ENCODE data around the gene GPR158.

GRCh38 chr10:25327273-25327672 lies 152.5 kb downstream of the GPR158 start:
- TF ChIP-seq CREB1 (IDR thresholded peaks at IDR 0.05; ENCODE audit: low read depth) = no peak
- TF ChIP-seq TCF12 (IDR thresholded peaks at IDR 0.05; ENCODE audit: low read depth) = no peak
- no peak for TF ChIP-seq TAF1 (IDR thresholded peaks at IDR 0.05; ENCODE audit: low read depth)
- TF ChIP-seq RAD21 (IDR thresholded peaks at IDR 0.05; ENCODE audit: low read depth) = no peak
- TF ChIP-seq EGR1 (IDR thresholded peaks at IDR 0.05) = no peak
- TF ChIP-seq NFIC (IDR thresholded peaks at IDR 0.05) = no peak
- TF ChIP-seq YY1 (IDR thresholded peaks at IDR 0.05; ENCODE audit: low read depth) = no peak
- TF ChIP-seq EP300 (IDR thresholded peaks at IDR 0.05; ENCODE audit: borderline replicate concordance) = no peak
- TF ChIP-seq USF1 (IDR thresholded peaks at IDR 0.05) = no peak
- TF ChIP-seq, protein P1, sequence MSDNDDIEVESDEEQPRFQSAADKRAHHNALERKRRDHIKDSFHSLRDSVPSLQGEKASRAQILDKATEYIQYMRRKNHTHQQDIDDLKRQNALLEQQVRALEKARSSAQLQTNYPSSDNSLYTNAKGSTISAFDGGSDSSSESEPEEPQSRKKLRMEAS (IDR thresholded peaks at IDR 0.05) = no peak
- TF ChIP-seq TEAD4 (IDR thresholded peaks at IDR 0.05) = no peak
- no peak for TF ChIP-seq ZBTB7A (IDR thresholded peaks at IDR 0.05; ENCODE audit: low read depth)
- TF ChIP-seq, protein P2, sequence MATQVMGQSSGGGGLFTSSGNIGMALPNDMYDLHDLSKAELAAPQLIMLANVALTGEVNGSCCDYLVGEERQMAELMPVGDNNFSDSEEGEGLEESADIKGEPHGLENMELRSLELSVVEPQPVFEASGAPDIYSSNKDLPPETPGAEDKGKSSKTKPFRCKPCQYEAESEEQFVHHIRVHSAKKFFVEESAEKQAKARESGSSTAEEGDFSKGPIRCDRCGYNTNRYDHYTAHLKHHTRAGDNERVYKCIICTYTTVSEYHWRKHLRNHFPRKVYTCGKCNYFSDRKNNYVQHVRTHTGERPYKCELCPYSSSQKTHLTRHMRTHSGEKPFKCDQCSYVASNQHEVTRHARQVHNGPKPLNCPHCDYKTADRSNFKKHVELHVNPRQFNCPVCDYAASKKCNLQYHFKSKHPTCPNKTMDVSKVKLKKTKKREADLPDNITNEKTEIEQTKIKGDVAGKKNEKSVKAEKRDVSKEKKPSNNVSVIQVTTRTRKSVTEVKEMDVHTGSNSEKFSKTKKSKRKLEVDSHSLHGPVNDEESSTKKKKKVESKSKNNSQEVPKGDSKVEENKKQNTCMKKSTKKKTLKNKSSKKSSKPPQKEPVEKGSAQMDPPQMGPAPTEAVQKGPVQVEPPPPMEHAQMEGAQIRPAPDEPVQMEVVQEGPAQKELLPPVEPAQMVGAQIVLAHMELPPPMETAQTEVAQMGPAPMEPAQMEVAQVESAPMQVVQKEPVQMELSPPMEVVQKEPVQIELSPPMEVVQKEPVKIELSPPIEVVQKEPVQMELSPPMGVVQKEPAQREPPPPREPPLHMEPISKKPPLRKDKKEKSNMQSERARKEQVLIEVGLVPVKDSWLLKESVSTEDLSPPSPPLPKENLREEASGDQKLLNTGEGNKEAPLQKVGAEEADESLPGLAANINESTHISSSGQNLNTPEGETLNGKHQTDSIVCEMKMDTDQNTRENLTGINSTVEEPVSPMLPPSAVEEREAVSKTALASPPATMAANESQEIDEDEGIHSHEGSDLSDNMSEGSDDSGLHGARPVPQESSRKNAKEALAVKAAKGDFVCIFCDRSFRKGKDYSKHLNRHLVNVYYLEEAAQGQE (IDR thresholded peaks at IDR 0.05; ENCODE audit: low read depth) = no peak
